OCI-LY7 (cell line): ENCODE results near the gene ACIN1. TPM values are rescaled to one million over a fixed set of nuclear protein-coding genes. Genes with fewer than 3 reads are reported as not detected.

Source experiments
- BruUV-seq: library from RNA; stranded (reverse); fragments of 400-500 nt; replicated peaks from 2 replicates; lab custom pipeline; 2021; lab: Mats Ljungman, UMichigan
- CTCF ChIA-PET: fragments of 300-600 bp; sonication (Branson Sonifier 250); formaldehyde crosslinking; loops from one replicate; lab custom pipeline; 2022; ENCODE audit warnings: antibody characterized with exemption; ENCODE audit not compliant: unreplicated experiment; lab: Charles Lee
- POLR2A ChIA-PET: fragments of 300-600 bp; sonication (Branson Sonifier 250); formaldehyde crosslinking; loops from one replicate; lab custom pipeline; 2022; ENCODE audit warnings: antibody characterized with exemption; lab: Charles Lee
- DNase-seq: peaks from one replicate; pipeline ENCODE4 v3.0.0-alpha.2; 2015; ENCODE audit warnings: low spot score
- H2AFZ ChIP-seq: fragments of 200-600 bp; sonication (generic), shearing (Covaris generic); 2 replicates; pipeline ENCODE4 v1.6.1; 2014; ENCODE audit warnings: mild to moderate bottlenecking, antibody characterized with exemption, low read length, moderate library complexity
- H3K27ac ChIP-seq: fragments of 200-600 bp; sonication (generic); 2 replicates; pipeline ENCODE4 v1.5.1; 2014; ENCODE audit warnings: mixed run types, low read depth, mild to moderate bottlenecking, moderate library complexity, low read length, inconsistent platforms; ENCODE audit not compliant: poor library complexity, severe bottlenecking
- H3K36me3 ChIP-seq: fragments of 200-600 bp; sonication (generic); 2 replicates; pipeline ENCODE4 v1.6.1; 2014; ENCODE audit warnings: mild to moderate bottlenecking, antibody characterized with exemption, low read length, moderate library complexity, mixed read lengths; ENCODE audit not compliant: insufficient read depth
- H3K4me1 ChIP-seq: fragments of 200-600 bp; sonication (generic); 2 replicates; pipeline ENCODE4 v1.5.1; 2014; ENCODE audit warnings: mild to moderate bottlenecking, low read length; ENCODE audit not compliant: insufficient read depth, poor library complexity, severe bottlenecking
- H3K4me2 ChIP-seq: fragments of 200-600 bp; sonication (generic); 2 replicates; pipeline ENCODE4 v1.6.1; 2014; ENCODE audit warnings: mild to moderate bottlenecking, low read length
- H3K4me3 ChIP-seq: fragments of 200-600 bp; sonication (generic); 2 replicates; pipeline ENCODE4 v1.5.1; 2014; ENCODE audit warnings: mild to moderate bottlenecking, low read depth, low read length; ENCODE audit not compliant: poor library complexity, severe bottlenecking
- H3K79me2 ChIP-seq: fragments of 200-600 bp; sonication (generic); 2 replicates; pipeline ENCODE4 v1.6.1; 2016; ENCODE audit warnings: low read depth, mild to moderate bottlenecking, low read length, moderate library complexity, mixed read lengths; ENCODE audit not compliant: insufficient read depth
- H3K9me2 ChIP-seq: fragments of 200-600 bp; sonication (generic); 2 replicates; pipeline ENCODE4 v1.6.1; 2016; ENCODE audit warnings: mild to moderate bottlenecking, low read length, mixed read lengths; ENCODE audit not compliant: insufficient read depth
- H3K9me3 ChIP-seq: fragments of 200-600 bp; sonication (generic); 2 replicates; pipeline ENCODE4 v1.6.1; 2014; ENCODE audit warnings: mild to moderate bottlenecking, mixed run types, low read length, mixed read lengths
- H4K20me1 ChIP-seq: fragments of 200-600 bp; sonication (generic); 2 replicates; pipeline ENCODE4 v1.6.1; 2014; ENCODE audit warnings: mild to moderate bottlenecking, antibody characterized with exemption, low read length, moderate library complexity, mixed read lengths; ENCODE audit not compliant: insufficient read depth
- EZH2phosphoT487 ChIP-seq: fragments of 200-600 bp; sonication (generic); IDR thresholded peaks from 2 replicates; pipeline ENCODE4 v1.6.1; 2018; ENCODE audit warnings: low read depth, borderline replicate concordance, mild to moderate bottlenecking, mixed run types, antibody characterized with exemption, low read length, moderate library complexity, mixed read lengths
- intact Hi-C: fragments of 100-400 bp; cut with micrococcal nuclease; formaldehyde crosslinking; loops from one replicate; pipeline ENCODE4 v1.10.0; 2022; ENCODE audit not compliant: unreplicated experiment
- total RNA-seq, 2 experiments: library from RNA; depleted of rRNA in 1 of 2; stranded (reverse); fragments of >200 nt in 1 of 2; shearing (Covaris generic) in 1 of 2; gene quantifications; 2 replicates each; pipeline ENCODE4 v1.2.3, GENCODE V29; 2014 to 2022
- TF ChIP-seq, protein P1 (sequence below): fragments of 200-600 bp; sonication (generic); conservative IDR thresholded peaks from 2 replicates; pipeline ENCODE4 v1.5.1; 2014; ENCODE audit warnings: mild to moderate bottlenecking, antibody characterized with exemption, low read length, moderate library complexity, mixed read lengths

Gene ACIN1
- total RNA-seq, 2 experiments from 2014 or later = 107 to 206 TPM

DNA sequence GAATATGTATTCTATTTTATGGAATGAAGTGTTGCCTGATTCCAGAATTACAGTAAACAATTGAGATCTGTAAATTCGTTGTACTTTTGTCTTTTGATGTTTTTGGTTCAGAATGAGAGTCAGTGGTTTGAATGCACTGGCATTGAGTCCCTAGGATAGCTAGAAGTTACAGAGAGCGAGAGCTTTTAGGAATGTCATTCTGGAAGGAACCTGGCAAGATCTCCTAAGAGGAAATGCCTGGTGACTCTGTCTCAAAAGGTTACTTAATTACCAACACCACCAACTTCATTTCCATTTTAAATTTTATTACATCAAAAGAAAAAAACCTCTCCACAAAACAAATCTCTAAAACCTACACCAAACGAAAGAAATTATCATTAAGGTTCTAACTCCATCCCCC lies 30.1 kb upstream of the ACIN1 start:
- no peaks in the 10 kb centered on the region for H3K9me3 ChIP-seq
- H3K27ac ChIP-seq = no peak overlapping the region
- H4K20me1 ChIP-seq = no peaks in the 10 kb centered on the region
- no peaks in the 10 kb centered on the region for H3K79me2 ChIP-seq
- no peak overlapping the region for H3K4me2 ChIP-seq
- no peak for DNase-seq
- H3K4me1 ChIP-seq = peaks cover 22% of the 10 kb centered on the region
- POLR2A ChIA-PET = no interaction called here
- intact Hi-C loops = no loop called here
- no peaks in the 10 kb centered on the region for H3K9me2 ChIP-seq
- no peaks in the 10 kb centered on the region for H3K36me3 ChIP-seq
- H2AFZ ChIP-seq = no peak overlapping the region
- CTCF ChIA-PET = no interaction called here
- no peak overlapping the region for H3K4me3 ChIP-seq
- BruUV-seq = no TSS peak
- TF ChIP-seq, protein P1, sequence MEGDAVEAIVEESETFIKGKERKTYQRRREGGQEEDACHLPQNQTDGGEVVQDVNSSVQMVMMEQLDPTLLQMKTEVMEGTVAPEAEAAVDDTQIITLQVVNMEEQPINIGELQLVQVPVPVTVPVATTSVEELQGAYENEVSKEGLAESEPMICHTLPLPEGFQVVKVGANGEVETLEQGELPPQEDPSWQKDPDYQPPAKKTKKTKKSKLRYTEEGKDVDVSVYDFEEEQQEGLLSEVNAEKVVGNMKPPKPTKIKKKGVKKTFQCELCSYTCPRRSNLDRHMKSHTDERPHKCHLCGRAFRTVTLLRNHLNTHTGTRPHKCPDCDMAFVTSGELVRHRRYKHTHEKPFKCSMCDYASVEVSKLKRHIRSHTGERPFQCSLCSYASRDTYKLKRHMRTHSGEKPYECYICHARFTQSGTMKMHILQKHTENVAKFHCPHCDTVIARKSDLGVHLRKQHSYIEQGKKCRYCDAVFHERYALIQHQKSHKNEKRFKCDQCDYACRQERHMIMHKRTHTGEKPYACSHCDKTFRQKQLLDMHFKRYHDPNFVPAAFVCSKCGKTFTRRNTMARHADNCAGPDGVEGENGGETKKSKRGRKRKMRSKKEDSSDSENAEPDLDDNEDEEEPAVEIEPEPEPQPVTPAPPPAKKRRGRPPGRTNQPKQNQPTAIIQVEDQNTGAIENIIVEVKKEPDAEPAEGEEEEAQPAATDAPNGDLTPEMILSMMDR = no peak
- TF ChIP-seq EZH2phosphoT487 = no peak

DNA sequence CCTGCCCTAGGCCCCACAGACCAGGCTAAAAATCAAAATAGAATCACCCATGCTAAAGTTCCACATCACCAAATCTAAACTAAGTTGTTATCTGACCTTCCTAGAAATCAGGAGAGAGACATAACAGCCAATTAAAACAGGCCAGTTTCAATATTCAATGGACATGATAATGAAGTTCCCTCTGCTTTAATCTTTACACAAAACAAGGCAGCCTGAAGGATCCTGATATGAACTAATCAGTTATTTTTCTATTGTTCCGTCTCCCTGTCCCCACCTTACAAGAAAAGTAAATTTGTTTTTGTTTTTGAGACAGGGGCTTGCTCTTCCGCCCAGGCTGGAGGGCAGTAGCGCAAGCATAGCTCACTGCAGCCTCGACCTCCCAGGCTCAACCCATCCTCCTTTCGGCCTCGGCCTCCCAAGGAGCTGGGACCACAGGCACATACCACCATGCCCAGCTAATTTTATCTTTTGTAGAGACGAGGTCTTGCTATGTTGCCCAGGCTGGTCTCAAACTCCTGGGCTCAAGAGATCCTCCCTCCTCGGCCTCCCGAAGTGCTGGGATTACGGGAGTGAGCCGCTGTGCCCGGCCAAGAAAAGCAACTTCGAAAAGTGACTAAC lies 29.5 kb upstream of the ACIN1 start:
- Histone ChIP-seq H3K4me3 (no peak overlapping the region), H2AFZ (no peak overlapping the region), H3K27ac (no peak overlapping the region), H4K20me1 (no peaks in the 10 kb centered on the region), H3K36me3 (no peaks in the 10 kb centered on the region), H3K4me2 (no peak overlapping the region), H3K9me3 (no peaks in the 10 kb centered on the region), H3K79me2 (no peaks in the 10 kb centered on the region), H3K4me1 (peaks cover 28% of the 10 kb centered on the region), H3K9me2 (no peaks in the 10 kb centered on the region)
- no peak for DNase-seq
- ChIA-PET POLR2A (no interaction called here), CTCF (no interaction called here)
- intact Hi-C loops = loop anchor here (5.0 kb wide), 2 partner anchors 163 to 258 kb away; partner anchors contain the start of gene HOMEZ
- TF ChIP-seq, protein P1 = no peak
- TF ChIP-seq EZH2phosphoT487 = no peak
- no TSS peak for BruUV-seq

DNA sequence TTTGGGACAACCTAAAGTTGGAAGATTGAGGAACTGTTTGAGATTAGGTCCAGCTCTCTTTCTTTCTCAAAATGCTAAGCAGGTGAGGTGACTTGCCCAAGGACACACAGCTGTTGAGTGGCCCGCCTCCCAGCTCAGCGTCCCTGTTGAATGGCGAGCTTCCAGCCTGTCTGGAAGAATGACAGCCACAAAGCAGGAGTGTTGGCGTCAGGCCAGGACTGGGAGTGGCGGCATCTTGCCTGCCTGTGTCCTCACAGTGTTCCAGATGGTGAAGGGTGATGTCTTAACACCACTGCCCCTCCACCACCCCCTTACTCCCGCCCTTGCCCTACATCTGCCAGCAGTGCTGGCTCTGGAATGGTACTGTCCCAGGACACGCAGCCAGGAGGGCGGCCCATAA lies 28.5 kb upstream of the ACIN1 start:
- BruUV-seq = no TSS peak
- Histone ChIP-seq H3K27ac (no peak overlapping the region), H4K20me1 (no peaks in the 10 kb centered on the region), H3K4me3 (no peak overlapping the region), H3K4me1 (peaks cover 38% of the 10 kb centered on the region), H3K9me3 (no peaks in the 10 kb centered on the region), H3K36me3 (no peaks in the 10 kb centered on the region), H3K9me2 (no peaks in the 10 kb centered on the region), H2AFZ (no peak overlapping the region), H3K4me2 (no peak overlapping the region), H3K79me2 (no peaks in the 10 kb centered on the region)
- POLR2A ChIA-PET = interaction anchor here (0.6 to 5.2 kb wide), 3 partner anchors 53 to 89 kb away, joined by 3 to 68 read pairs (median 8); partner anchors contain the start of genes PSMB5 and SLC7A8
- CTCF ChIA-PET = no interaction called here
- TF ChIP-seq EZH2phosphoT487 = no peak
- TF ChIP-seq, protein P1 = no peak
- intact Hi-C loops = loop anchor here (5.0 kb wide), 2 partner anchors 164 to 259 kb away; partner anchors contain the start of gene HOMEZ
- no peak for DNase-seq
